Hematopoietic multipotent progenitor cell treated with erythropoietin and hydrocortisone succinate and interleukin-3 and kit ligand, for 8 days (in vitro differentiated cells): ENCODE data around the gene SPATA31A6.
"Not testable (repeated sequence)": the region's sequence is repeated elsewhere in the genome, so short reads cannot be mapped to it uniquely, and the experiment has no call there.

Experiments used
- DNase-seq: peaks from one replicate; pipeline ENCODE4 v3.0.0-alpha.2; 2015

Gene SPATA31A6

DNA sequence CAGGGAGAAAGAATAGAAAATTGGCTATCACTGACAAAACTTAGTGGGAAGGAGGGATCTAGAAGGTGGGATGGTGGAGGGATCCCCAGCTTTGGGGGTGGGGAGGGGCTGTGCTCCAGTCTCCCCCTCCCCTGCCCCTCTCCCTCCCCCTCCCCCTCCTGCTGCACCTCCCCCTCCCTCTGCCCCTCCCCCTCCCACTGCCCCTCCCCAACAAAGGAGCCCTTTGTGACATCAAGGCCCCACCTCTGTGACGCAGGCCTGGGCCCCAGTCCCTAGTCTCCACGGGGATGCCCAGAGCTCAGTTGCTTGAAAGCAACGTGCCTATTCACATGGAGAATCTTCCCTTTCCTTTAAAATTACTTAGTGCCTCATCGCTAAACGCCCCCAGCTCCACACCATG, at the start of gene SPATA31A6:
Gene SPATA31A6 (plus strand): TSS at position 301 of the 400 bp plus-strand sequence. CDS start 29 bp downstream, at position 330.
- not testable (repeated sequence) for DNase-seq

GRCh38 chr9:42160299-42160698, 23.2 kb upstream of the SPATA31A6 start:
- DNase-seq: not testable (repeated sequence)

DNA sequence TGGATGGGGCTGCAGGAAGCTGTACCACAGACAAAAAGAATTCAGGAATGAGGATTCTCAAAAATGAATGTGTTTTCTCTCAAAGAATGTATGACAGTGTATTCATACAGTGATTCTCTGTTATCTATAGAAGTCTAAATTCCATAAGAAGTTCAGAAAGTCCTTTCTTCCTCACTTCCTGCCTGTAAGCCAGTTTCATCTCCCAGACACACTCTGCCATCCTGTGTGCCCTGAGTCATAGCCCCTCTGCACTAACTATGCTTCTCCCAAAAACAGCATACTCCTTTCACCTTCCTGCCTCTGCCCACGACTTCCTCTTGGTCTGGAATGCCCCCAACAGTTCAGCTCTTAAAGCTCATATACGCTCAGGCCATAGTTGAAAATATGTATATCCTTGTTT, 36.4 kb downstream of the SPATA31A6 start:
- not testable (repeated sequence) for DNase-seq

DNA sequence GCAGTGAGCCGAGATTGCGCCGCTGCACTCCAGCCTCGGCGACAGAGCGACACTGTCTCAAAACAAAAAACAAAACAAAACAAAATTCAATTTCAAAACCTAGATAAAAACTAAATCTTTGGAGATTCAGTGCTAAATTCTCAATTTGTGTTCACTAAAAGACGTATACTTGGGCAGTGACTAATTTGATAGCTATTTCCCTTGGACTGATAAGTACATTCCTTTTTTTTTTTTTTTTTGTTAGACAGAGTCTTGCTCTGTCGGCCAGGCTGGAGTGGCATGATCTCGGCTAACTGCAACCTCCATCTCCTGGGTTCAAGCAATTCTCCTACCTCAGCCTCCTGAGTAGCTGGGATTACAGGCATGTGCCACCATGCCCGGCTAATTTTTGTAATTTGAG, 39.8 kb downstream of the SPATA31A6 start:
- DNase-seq: not testable (repeated sequence)

DNA sequence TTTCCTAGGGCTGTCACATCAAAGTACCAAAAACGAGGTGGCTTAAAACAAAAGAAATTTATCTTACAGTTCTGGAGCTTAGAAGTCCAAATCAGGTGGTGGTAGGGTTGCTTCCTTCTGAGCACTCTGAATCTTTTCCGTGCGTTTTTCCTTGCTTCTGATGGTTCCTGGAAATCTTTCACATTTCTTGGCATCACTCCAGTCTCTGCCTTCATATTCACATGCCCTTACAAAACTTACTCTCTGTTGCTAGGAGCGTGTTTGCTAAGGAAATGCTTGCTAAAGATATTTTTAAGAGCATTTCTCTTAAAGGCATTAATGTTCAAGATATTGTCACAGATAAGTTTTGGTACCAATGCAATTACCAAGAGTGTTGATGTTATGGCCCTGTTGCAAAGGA, 49.6 kb downstream of the SPATA31A6 start:
- DNase-seq: not testable (repeated sequence)

DNA sequence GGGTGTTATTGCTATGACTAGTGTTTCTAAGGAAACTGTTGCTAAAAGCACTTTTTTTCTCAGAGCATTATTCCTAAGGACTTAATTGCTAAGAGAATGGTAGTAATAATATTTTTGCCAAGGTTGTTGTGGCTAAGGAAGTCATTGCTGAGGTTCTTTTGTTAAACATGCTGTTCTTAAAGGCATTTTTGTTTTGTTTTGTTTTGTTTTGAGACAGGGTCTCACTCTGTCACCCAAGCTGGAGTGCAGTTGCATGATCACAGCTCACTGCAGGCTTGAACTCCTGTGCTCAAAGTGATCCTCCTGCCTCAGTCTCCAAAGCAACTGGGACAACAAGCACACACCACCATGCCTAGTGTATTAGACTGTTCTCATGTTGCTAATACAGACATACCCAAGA, 51.2 kb downstream of the SPATA31A6 start:
- not testable (repeated sequence) for DNase-seq

DNA sequence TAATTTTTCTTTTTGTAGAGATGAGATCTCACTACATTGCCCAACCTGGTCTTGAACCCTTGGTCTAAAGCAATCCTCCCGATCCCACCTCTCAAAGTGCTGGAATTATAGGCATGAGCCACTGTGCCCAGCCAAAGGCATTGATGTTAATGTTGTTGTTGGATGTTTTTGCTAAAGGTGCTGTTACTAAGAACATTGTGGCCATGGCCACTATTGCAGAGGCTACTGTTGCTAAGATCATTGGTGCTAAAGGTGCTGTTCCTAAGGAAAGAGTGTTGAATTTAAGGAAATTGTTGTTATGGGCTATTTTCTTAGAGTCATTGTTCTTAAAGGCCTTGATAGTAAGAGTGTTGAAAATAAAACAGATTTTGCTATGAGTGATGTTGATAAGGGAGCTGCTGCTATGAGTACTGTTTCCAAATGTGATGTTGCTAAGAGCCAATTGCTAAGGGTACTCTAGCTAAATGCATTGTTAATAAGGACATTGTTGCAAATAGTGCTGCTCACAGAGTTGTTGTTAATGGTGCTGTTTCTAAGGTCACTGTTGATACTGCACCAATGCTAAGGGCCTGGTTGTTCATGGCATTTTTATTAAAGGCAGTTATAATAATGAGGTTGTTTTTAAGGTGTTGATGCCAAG, 52.0 kb downstream of the SPATA31A6 start:
- not testable (repeated sequence) for DNase-seq

DNA sequence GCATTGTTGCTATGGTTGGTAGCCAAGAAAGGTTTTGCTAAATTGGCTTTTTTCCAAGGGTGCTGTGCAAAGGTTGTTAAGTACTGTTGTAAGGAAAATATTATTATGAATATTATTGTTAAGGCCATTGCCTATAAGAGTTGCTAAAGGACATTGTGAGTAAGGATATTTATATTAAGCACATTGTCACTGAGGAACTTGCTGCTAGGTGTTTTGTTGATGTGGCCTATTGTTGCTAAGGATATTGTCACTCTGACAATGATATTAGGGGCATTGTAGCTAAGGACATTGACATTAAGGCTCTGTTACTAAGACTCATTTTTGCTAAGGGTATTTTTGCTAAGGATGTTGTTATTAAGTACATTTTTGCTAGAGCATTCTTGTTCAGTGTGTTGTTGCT, 52.6 kb downstream of the SPATA31A6 start:
- not testable (repeated sequence) for DNase-seq

DNA sequence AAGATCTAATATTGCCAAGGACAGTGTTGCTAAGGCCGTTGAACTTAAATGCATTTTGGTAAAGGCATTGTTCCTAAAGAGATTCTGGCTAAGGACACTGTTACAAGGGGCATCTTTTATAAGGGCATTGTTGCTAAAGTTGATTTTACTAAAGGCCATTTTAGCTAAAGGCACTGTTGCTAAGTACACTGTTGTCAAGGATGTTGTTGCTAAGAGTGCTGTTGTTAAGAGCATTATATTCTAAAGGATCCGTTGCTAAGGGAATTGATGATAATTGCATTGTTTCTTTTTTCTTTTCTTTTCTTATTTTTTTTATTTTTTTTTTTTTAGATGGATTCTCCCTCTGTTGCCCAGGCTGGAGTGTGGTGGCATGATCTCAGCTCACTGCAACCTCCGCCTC, 53.9 kb downstream of the SPATA31A6 start:
- not testable (repeated sequence) for DNase-seq

DNA sequence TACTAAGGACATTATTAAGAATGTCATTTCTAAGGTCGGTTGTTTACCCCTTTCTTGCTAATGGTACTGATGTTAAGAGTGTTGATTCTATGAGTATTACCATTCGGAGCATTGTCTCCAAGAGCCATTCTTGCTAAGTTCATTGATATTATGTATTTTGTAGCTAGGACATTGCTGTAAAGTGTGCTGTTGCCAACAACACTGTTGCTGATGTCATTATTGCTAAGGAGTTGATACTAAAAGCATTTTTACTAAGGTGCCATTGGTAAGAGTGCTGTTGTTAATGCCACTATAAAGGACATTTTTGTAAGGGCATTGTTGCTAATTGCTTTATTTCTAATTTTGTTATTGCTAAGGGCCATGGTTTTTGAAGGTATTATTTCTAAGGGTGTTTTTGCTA, 55.4 kb downstream of the SPATA31A6 start:
- DNase-seq: not testable (repeated sequence)
